Thyroid gland (tissue), 4 donors: ENCODE measurements around the gene GNAQ. TPM values are rescaled to one million over a fixed set of nuclear protein-coding genes. Genes with fewer than 3 reads are reported as not detected.

Experiments
- DNase-seq, 2 donors: peaks; one replicate each; pipeline ENCODE4 v3.0.0-alpha.2; 2019
- H3K27ac ChIP-seq, 3 donors: fragments of 200-600 bp; sonication (generic); 1 replicate in 2 of 3; 2 replicates in 1 of 3; pipeline ENCODE4 v1.5.1; 2016 to 2019; ENCODE audit warnings: mild to moderate bottlenecking in 1 of 3, moderate library complexity in 1 of 3
- H3K27me3 ChIP-seq: fragments of 200-600 bp; sonication (generic); one replicate; pipeline ENCODE4 v1.5.1; 2019
- H3K36me3 ChIP-seq, 2 donors: fragments of 200-600 bp; sonication (generic); one replicate each; pipeline ENCODE4 v1.5.1; 2016 to 2019
- H3K4me1 ChIP-seq, 2 donors: fragments of 200-600 bp; sonication (generic); one replicate each; pipeline ENCODE4 v1.5.1; 2017 to 2019
- H3K4me3 ChIP-seq, 3 donors: fragments of 200-600 bp; sonication (generic); replicated peaks in 1 of 3; 1 replicate in 2 of 3; 2 replicates in 1 of 3; pipeline ENCODE4 v1.5.1; 2016; ENCODE audit warnings: mild to moderate bottlenecking in 1 of 3
- H3K9me3 ChIP-seq: fragments of 200-600 bp; sonication (generic); one replicate; pipeline ENCODE4 v1.5.1; 2017
- CTCF ChIP-seq, 6 experiments: fragments of 200-600 bp in 3 of 6; fragments of 450-650 bp in 3 of 6; sonication (generic) in 3 of 6; IDR thresholded peaks; one replicate each; pipeline ENCODE4 v1.5.1; 2016 to 2019; ENCODE audit warnings: antibody characterized with exemption in 6 of 6, mild to moderate bottlenecking in 2 of 6, inconsistent platforms in 1 of 6, moderate library complexity in 1 of 6
- POLR2A ChIP-seq, 2 donors: fragments of 450-650 bp; IDR thresholded peaks; one replicate each; pipeline ENCODE4 v1.6.1; 2017; ENCODE audit warnings: antibody characterized with exemption in 2 of 2, mild to moderate bottlenecking in 2 of 2, moderate library complexity in 1 of 2
- WGBS, 2 donors: methylation state at CpG; one replicate each; pipeline ENCODE4 v1.1.5; 2017; 5-methylcytosine and 5-hydroxymethylcytosine counted together
- intact Hi-C: fragments of 100-400 bp; cut with DNase I; formaldehyde crosslinking; loops from one replicate; pipeline ENCODE4 v1.15.1; 2023
- total RNA-seq, 4 donors: library from RNA; depleted of rRNA; stranded (reverse); fragments of >200 nt; gene quantifications; one replicate each; pipeline ENCODE4 v1.2.3, GENCODE V29; 2016

The GNAQ gene
- total RNA-seq, 4 donors from 2014 or later: 40.0 to 60.8 (median 58.1) TPM

- intact Hi-C loops: no loop called here
Observed at GRCh38 chr9:77748214-77748772, 283.3 kb downstream of the GNAQ start.

GRCh38 chr9:77747163-77747562 is 284.4 kb downstream of the GNAQ start:
- H3K4me3 ChIP-seq: no peak overlapping the region
- H3K27me3 ChIP-seq: no peaks in the 10 kb centered on the region
- intact Hi-C loops: no loop called here
- DNase-seq: no peak
- no peak overlapping the region for H3K27ac ChIP-seq
- peaks cover 3 to 13% of the 10 kb centered on the region in 2 donors for H3K4me1 ChIP-seq
- H3K36me3 ChIP-seq: no peaks in the 10 kb centered on the region
- H3K9me3 ChIP-seq: no peaks in the 10 kb centered on the region
- TF ChIP-seq POLR2A (IDR thresholded peaks at IDR 0.05) (no peak), CTCF (IDR thresholded peaks at IDR 0.05) (no peak)

More at GRCh38 chr9:77748214-77748772, 283.3 kb downstream of the GNAQ start:
- H3K4me1 ChIP-seq: peaks cover 3 to 18% of the 10 kb centered on the region in 2 donors
- H3K36me3 ChIP-seq: no peaks in the 10 kb centered on the region
- DNase-seq: no peak
- no peak for TF ChIP-seq POLR2A (IDR thresholded peaks at IDR 0.05)
- no peak for TF ChIP-seq CTCF (IDR thresholded peaks at IDR 0.05)
- no peaks in the 10 kb centered on the region for H3K27me3 ChIP-seq
- H3K27ac ChIP-seq: no peak overlapping the region
- H3K4me3 ChIP-seq: no peak overlapping the region
- H3K9me3 ChIP-seq: no peaks in the 10 kb centered on the region

GRCh38 chr9:77744841-77745430 is 286.7 kb downstream of the GNAQ start:
- Histone ChIP-seq H3K27ac (no peak overlapping the region), H3K4me3 (no peak overlapping the region), H3K4me1 (peaks cover 0 to 9% of the 10 kb centered on the region in 2 donors), H3K27me3 (no peaks in the 10 kb centered on the region), H3K9me3 (no peaks in the 10 kb centered on the region), H3K36me3 (no peaks in the 10 kb centered on the region)
- no peak for DNase-seq
- TF ChIP-seq POLR2A (IDR thresholded peaks at IDR 0.05) (no peak), CTCF (IDR thresholded peaks at IDR 0.05) (no peak)
- WGBS, 2 donors: 45 to 46% methylated on average over 6 of the region's 6 CpGs
- intact Hi-C loops: no loop called here

- intact Hi-C loops: no loop called here
- H3K27ac ChIP-seq: no peak overlapping the region
- no peaks in the 10 kb centered on the region for H3K27me3 ChIP-seq
- no peak for DNase-seq
- TF ChIP-seq CTCF (IDR thresholded peaks at IDR 0.05): no peak
- no peak for TF ChIP-seq POLR2A (IDR thresholded peaks at IDR 0.05)
- 74 to 96% methylated on average over 1 of the region's 1 CpG for WGBS, 2 donors
- no peak overlapping the region for H3K4me3 ChIP-seq
- no peaks in the 10 kb centered on the region for H3K9me3 ChIP-seq
- H3K4me1 ChIP-seq: peaks cover 0 to 9% of the 10 kb centered on the region in 2 donors
- no peaks in the 10 kb centered on the region for H3K36me3 ChIP-seq
Observed at GRCh38 chr9:77743386-77743785, 288.2 kb downstream of the GNAQ start.

GRCh38 chr9:77738932-77739331 is 292.7 kb downstream of the GNAQ start:
- TF ChIP-seq POLR2A (IDR thresholded peaks at IDR 0.05): no peak
- TF ChIP-seq CTCF (IDR thresholded peaks at IDR 0.05): no peak
- peaks cover 9 to 21% of the 10 kb centered on the region in 2 donors for H3K4me1 ChIP-seq
- no peak for DNase-seq
- 94 to 97% methylated on average over 4 of the region's 4 CpGs for WGBS, 2 donors
- no peaks in the 10 kb centered on the region for H3K27me3 ChIP-seq
- H3K9me3 ChIP-seq: no peaks in the 10 kb centered on the region
- no peaks in the 10 kb centered on the region for H3K36me3 ChIP-seq
- no peak overlapping the region for H3K27ac ChIP-seq
- intact Hi-C loops: no loop called here
- H3K4me3 ChIP-seq: no peak overlapping the region
